ENCODE data around the gene EMX2.

The EMX2 gene

DNA sequence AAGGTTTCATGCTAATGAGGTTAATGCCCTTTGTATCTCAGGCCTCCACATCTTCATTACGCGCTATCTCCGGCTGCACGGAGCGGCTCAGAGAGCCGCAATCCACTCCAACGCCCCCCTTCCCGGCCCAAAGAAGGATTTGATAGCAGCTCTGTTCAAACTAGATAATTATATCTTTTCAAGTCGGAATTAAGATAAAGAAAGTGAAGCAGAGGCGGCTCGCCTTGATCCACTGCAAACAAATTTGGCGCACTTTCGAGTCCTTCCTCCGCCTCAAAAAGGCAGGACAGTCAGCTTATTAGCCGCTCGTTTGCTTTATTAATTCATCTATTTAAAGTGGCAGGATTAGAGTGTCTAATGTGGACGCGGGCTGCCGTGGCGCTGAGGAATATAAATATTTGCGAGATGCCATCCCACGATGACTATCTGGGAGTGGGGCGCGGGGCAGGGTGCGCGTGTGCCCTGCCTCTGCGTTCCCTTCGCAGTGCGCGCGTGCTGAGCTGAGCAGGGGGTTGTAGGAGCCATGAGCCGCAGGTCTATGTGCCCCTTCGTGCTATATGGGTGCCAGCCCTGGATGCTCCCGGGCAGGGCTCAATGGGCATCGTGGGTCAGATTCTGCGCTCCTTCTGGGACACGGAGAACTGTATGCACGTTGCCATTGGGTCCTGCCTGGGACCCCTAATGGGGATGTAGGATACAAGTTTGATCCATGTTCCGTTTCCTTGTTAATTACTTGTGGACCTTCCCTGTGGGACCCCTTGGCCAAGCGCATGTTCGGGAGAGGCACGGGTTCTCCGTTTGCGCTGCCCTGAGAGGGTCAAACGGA is 9.0 kb downstream of the EMX2 start:
- Histone ChIP-seq H3K9me2 (replicated peaks; ENCODE audit: insufficient read depth, low read length) (no peaks in the 10 kb centered on the region), H2AFZ (ENCODE audit: low read depth, low read length, severe bottlenecking) (no peak overlapping the region), H3F3A (ENCODE audit: insufficient read depth) (no peaks in the 10 kb centered on the region), H3K4me2 (ENCODE audit: low read depth, low read length, poor library complexity, severe bottlenecking) (no peak overlapping the region), H4K20me1 (ENCODE audit: low read depth, low read length) (no peaks in the 10 kb centered on the region), H3K4me3 (ENCODE audit: insufficient read depth, low read length, poor library complexity, severe bottlenecking) (no peak overlapping the region), H3K27me3 (ENCODE audit: low read length) (no peaks in the 10 kb centered on the region), H3K9ac (ENCODE audit: low read length) (no peak overlapping the region), H3K9me3 (ENCODE audit: insufficient read depth, low read length) (no peaks in the 10 kb centered on the region), H3K79me2 (ENCODE audit: insufficient read depth, low read length) (no peaks in the 10 kb centered on the region), H3K36me3 (ENCODE audit: low read length) (no peaks in the 10 kb centered on the region), H3K27ac (ENCODE audit: low read depth, low read length) (no peak overlapping the region)
- TF ChIP-seq, protein P1, sequence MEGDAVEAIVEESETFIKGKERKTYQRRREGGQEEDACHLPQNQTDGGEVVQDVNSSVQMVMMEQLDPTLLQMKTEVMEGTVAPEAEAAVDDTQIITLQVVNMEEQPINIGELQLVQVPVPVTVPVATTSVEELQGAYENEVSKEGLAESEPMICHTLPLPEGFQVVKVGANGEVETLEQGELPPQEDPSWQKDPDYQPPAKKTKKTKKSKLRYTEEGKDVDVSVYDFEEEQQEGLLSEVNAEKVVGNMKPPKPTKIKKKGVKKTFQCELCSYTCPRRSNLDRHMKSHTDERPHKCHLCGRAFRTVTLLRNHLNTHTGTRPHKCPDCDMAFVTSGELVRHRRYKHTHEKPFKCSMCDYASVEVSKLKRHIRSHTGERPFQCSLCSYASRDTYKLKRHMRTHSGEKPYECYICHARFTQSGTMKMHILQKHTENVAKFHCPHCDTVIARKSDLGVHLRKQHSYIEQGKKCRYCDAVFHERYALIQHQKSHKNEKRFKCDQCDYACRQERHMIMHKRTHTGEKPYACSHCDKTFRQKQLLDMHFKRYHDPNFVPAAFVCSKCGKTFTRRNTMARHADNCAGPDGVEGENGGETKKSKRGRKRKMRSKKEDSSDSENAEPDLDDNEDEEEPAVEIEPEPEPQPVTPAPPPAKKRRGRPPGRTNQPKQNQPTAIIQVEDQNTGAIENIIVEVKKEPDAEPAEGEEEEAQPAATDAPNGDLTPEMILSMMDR (IDR thresholded peaks at IDR 0.05; ENCODE audit: insufficient read depth, low read length, poor library complexity, severe bottlenecking), result no peak
- no peak for TF ChIP-seq EZH2phosphoT487 (conservative IDR thresholded peaks at IDR 0.05; ENCODE audit: low read length)

DNA sequence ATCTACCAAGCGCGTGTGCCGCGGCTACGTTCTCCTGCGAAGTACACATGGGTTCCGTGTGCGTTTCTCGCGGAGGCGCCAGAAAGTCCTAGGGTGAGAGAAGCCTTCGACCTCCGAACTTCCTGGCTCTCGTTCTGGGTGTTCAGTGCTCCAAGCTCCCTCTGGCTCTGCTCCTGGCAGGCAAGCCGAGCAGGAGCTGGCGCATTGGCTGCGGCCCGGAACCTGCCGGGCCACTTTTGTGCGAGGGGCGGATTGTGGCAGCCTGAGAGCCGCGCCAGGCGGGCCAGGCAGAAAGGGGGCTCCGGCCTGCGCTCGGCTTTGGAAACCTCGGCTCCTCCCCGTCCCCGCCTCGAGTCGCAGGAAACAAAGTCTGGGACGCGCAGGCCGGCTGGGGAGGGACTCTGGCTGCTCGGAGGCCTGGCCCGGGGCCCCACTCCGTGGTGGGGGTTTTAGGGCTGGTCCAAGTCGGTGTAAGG is 9.6 kb downstream of the EMX2 start:
- no peak for TF ChIP-seq EZH2phosphoT487 (conservative IDR thresholded peaks at IDR 0.05; ENCODE audit: low read length)
- TF ChIP-seq, protein P1 (IDR thresholded peaks at IDR 0.05; ENCODE audit: insufficient read depth, low read length, poor library complexity, severe bottlenecking), result no peak
- Histone ChIP-seq H3K9me3 (ENCODE audit: insufficient read depth, low read length) (no peaks in the 10 kb centered on the region), H3K9ac (ENCODE audit: low read length) (no peak overlapping the region), H3K79me2 (ENCODE audit: insufficient read depth, low read length) (no peaks in the 10 kb centered on the region), H3K27me3 (ENCODE audit: low read length) (no peaks in the 10 kb centered on the region), H3K27ac (ENCODE audit: low read depth, low read length) (no peak overlapping the region), H3K4me3 (ENCODE audit: insufficient read depth, low read length, poor library complexity, severe bottlenecking) (no peak overlapping the region), H3K4me2 (ENCODE audit: low read depth, low read length, poor library complexity, severe bottlenecking) (no peak overlapping the region), H4K20me1 (ENCODE audit: low read depth, low read length) (no peaks in the 10 kb centered on the region), H3K9me2 (replicated peaks; ENCODE audit: insufficient read depth, low read length) (no peaks in the 10 kb centered on the region), H2AFZ (ENCODE audit: low read depth, low read length, severe bottlenecking) (no peak overlapping the region), H3F3A (ENCODE audit: insufficient read depth) (no peaks in the 10 kb centered on the region), H3K36me3 (ENCODE audit: low read length) (no peaks in the 10 kb centered on the region)

DNA sequence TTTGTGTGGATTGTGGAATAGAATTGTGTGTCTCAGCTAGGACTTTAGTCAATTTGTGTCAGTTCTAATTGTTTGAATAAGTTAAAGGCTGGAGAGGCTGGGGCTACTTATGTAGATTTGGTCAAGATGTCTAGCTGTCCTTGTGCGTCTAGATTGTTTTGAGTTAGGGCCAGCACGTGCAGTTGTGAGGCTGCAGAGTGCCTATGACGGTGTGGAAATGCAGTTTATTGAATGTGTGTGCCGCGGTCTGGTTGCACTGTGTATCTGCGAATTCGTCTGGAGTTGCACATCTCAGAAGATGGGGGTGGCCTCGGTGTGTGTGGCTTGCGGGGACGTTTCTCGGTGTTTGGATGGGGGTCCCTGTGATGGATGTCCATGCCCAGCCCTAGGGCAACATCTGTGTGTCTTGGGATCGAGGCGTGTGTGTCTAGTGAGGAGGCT is 10.2 kb downstream of the EMX2 start:
- H3K27me3 ChIP-seq (ENCODE audit: low read length), result no peaks in the 10 kb centered on the region
- H3K9ac ChIP-seq (ENCODE audit: low read length), result no peak overlapping the region
- no peak overlapping the region for H3K4me3 ChIP-seq (ENCODE audit: insufficient read depth, low read length, poor library complexity, severe bottlenecking)
- H3K4me2 ChIP-seq (ENCODE audit: low read depth, low read length, poor library complexity, severe bottlenecking), result no peak overlapping the region
- TF ChIP-seq EZH2phosphoT487 (conservative IDR thresholded peaks at IDR 0.05; ENCODE audit: low read length), result no peak
- TF ChIP-seq, protein P1 (IDR thresholded peaks at IDR 0.05; ENCODE audit: insufficient read depth, low read length, poor library complexity, severe bottlenecking), result no peak
- H3F3A ChIP-seq (ENCODE audit: insufficient read depth), result no peaks in the 10 kb centered on the region
- H2AFZ ChIP-seq (ENCODE audit: low read depth, low read length, severe bottlenecking), result no peak overlapping the region
- no peaks in the 10 kb centered on the region for H3K9me2 ChIP-seq (replicated peaks; ENCODE audit: insufficient read depth, low read length)
- no peaks in the 10 kb centered on the region for H4K20me1 ChIP-seq (ENCODE audit: low read depth, low read length)
- no peaks in the 10 kb centered on the region for H3K9me3 ChIP-seq (ENCODE audit: insufficient read depth, low read length)
- no peaks in the 10 kb centered on the region for H3K79me2 ChIP-seq (ENCODE audit: insufficient read depth, low read length)
- H3K27ac ChIP-seq (ENCODE audit: low read depth, low read length), result no peak overlapping the region
- no peaks in the 10 kb centered on the region for H3K36me3 ChIP-seq (ENCODE audit: low read length)
